Fibroblast of villous mesenchyme (primary cell): ENCODE results near the gene LINC00237. TPM values are rescaled to one million over a fixed set of nuclear protein-coding genes. Genes with fewer than 3 reads are reported as not detected.

Source experiments
- DNase-seq: peaks from one replicate; pipeline ENCODE4 v3.0.0-alpha.2; 2010; ENCODE audit warnings: low read depth
- H3K4me3 ChIP-seq: 2 replicates; pipeline ENCODE4 v1.5.1; 2011; ENCODE audit warnings: low read depth, mild to moderate bottlenecking, low read length
- CTCF ChIP-seq: IDR thresholded peaks from 2 replicates; pipeline ENCODE4 v1.5.1; 2012; ENCODE audit warnings: low read depth, mild to moderate bottlenecking, low read length; ENCODE audit not compliant: insufficient read depth
- total RNA-seq: library from RNA; depleted of rRNA; stranded (reverse); fragments of >200 nt; gene quantifications from 2 replicates; pipeline ENCODE4 v1.2.3, GENCODE V29; 2012

LINC00237 gene
- total RNA-seq, 1 donor: not detected

DNA sequence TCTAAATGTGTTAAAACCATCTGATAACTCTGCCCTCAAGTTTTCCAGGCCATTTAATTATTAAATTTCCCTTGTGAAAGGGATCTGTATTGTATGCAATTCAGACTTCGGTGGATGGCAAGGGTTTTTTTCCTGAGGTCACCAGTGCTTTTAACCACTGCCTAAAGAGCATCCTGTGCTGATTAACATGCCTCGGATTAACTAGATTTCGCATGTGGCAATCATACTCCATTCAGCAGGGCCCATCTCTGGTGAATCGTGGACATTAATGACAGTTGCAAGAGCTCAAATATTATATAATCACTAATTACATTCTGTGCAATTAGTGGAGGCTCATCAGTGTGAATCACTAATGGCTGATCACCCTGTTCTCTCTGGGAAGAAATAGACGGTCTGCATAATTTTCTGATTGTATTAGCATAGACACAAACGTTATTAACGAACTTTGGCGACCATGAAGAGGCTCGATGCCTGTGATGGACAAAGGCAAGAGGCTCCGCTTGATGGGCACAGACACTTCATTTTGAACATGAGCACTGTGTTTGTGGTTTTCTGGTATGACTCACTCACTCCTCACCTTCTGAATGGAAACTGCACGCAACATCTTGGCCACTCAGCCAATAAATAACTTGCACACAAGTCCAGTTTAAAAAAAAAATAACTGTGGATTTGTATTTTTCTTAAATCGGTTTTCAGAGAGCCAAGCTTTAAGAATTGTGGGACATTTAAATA is 31.4 kb downstream of the LINC00237 start:
- no peak for DNase-seq
- no peak overlapping the region for H3K4me3 ChIP-seq
- TF ChIP-seq CTCF: no peak

DNA sequence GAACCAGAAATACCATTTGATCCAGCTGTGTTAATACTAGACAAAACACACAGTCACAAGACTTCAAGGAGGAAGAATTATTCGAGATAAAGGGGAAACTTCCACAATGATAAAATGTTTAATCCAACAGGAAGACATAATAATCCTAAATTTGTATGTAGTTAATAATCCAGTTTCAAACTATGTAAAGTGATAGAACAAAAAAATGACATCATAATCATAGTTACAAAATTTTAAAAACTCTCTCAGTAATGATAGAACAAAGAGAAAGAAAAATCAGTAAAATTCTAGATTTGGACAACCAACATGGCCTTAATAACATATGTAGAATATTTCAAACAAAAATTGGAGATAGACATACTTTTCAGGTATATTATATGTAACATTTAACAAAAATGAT is 38.9 kb downstream of the LINC00237 start:
- no peak for TF ChIP-seq CTCF
- no peak overlapping the region for H3K4me3 ChIP-seq
- no peak for DNase-seq

DNA sequence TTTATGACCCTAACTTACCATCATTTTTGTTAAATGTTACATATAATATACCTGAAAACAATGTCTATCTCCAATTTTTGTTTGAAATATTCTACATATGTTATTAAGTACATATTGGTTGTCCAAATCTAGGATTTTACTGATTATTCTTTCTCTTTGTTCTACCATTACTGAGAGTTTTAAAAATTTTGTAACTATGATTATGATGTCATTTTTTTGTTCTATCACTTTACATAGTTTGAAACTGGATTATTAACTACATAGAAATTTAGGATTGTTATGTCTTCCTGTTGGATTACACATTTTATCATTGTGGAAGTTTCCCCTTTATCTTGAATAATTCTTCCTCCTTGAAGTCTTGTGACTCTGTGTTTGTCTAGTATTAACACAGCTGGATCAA is 41.2 kb downstream of the LINC00237 start:
- DNase-seq: no peak
- TF ChIP-seq CTCF: no peak

GRCh38 chr20:21063276-21063675 is 42.9 kb downstream of the LINC00237 start:
- TF ChIP-seq CTCF: no peak

More for the DNA sequence above, 41.2 kb downstream of the LINC00237 start:
- no peak overlapping the region for H3K4me3 ChIP-seq

DNA sequence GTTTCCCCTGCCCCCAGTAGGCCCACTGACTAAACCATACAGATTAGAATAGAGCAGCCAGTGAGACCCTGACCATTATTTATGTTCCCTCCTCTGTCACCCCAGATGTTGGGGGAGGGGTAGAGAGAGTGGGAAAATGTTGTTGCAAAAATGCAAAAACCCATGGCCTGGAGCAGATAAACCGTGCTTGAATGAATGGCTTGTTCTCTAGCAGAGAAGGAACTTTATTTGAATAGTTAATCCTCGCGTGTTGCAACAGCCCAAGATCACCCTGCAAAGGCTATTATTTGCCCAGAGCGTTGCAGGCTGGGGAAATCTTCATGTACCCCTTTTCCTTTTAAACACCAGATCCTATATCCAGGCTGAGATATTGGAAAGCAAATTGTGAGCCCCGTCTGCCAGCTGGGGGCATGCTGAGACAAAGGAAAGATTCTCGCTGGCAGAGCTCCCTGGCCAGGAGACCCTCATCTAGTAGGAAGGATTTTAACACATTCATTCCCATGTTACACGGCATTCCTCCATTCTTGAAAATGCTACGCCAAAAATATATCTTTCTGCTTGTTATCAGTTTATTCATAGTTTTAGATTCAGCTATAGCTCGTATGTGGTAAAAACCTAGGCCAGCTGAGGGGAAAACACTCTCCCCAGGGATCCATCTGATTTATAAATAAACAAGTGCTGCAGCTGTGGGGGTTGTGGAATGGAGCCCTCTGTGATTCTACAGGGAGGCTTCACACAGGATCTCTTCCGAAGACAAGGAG is 53.0 kb downstream of the LINC00237 start:
- DNase-seq: peak; percentile 3
- no peak overlapping the region for H3K4me3 ChIP-seq
- TF ChIP-seq CTCF: no peak

More at GRCh38 chr20:21063276-21063675, 42.9 kb downstream of the LINC00237 start:
- no peak for DNase-seq
- no peak overlapping the region for H3K4me3 ChIP-seq

GRCh38 chr20:21052686-21053001 is 53.5 kb downstream of the LINC00237 start:
- TF ChIP-seq CTCF: no peak
- DNase-seq: no peak
- no peak overlapping the region for H3K4me3 ChIP-seq
